NCI-H2107 (cell line): ENCODE data around the gene CD96.
"Not testable (repeated sequence)": the region's sequence is repeated elsewhere in the genome, so short reads cannot be mapped to it uniquely, and the experiment has no call there.

Experiments
- DNase-seq: peaks from one replicate; lab custom pipeline; 2025; lab: John Stamatoyannopoulos, UW

Gene CD96

GRCh38 chr3:111627092-111627491, 85.1 kb downstream of the CD96 start:
- DNase-seq, result no peak

GRCh38 chr3:111629018-111629417, 87.0 kb downstream of the CD96 start:
- DNase-seq, result not testable (repeated sequence)

GRCh38 chr3:111630638-111631037, 88.6 kb downstream of the CD96 start:
- DNase-seq, result not testable (repeated sequence)

GRCh38 chr3:111635403-111635802, 93.4 kb downstream of the CD96 start:
- no peak for DNase-seq

- no peak for DNase-seq
Observed at GRCh38 chr3:111636366-111636885, 94.4 kb downstream of the CD96 start.

- DNase-seq, result no peak
Observed at GRCh38 chr3:111639316-111639715, 97.3 kb downstream of the CD96 start.

GRCh38 chr3:111648991-111649579, 107.1 kb downstream of the CD96 start:
- no peak for DNase-seq

GRCh38 chr3:111650378-111651275, 108.6 kb downstream of the CD96 start:
- no peak for DNase-seq

- DNase-seq, result no peak
Observed at GRCh38 chr3:111652492-111653180, 110.6 kb downstream of the CD96 start.

- DNase-seq, result no peak
Observed at GRCh38 chr3:111653766-111654165, 111.8 kb downstream of the CD96 start.

GRCh38 chr3:111662012-111662411, 120.0 kb downstream of the CD96 start:
- no peak for DNase-seq

- no peak for DNase-seq
Observed at GRCh38 chr3:111662907-111663306, 120.9 kb downstream of the CD96 start.

GRCh38 chr3:111666041-111666735, 124.2 kb downstream of the CD96 start:
- DNase-seq, result no peak

- DNase-seq, result no peak
Observed at GRCh38 chr3:111667170-111667569, 125.2 kb downstream of the CD96 start.

- DNase-seq, result no peak
Observed at GRCh38 chr3:111667621-111668239, 125.7 kb downstream of the CD96 start.

GRCh38 chr3:111668326-111668725, 126.3 kb downstream of the CD96 start:
- no peak for DNase-seq

- no peak for DNase-seq
Observed at GRCh38 chr3:111668888-111669488, 127.0 kb downstream of the CD96 start.

- DNase-seq, result no peak
Observed at GRCh38 chr3:111669926-111670630, 128.1 kb downstream of the CD96 start.

- not testable (repeated sequence) for DNase-seq
Observed at GRCh38 chr3:111672461-111672860, 130.5 kb downstream of the CD96 start.

- no peak for DNase-seq
Observed at GRCh38 chr3:111675846-111676210, 133.8 kb downstream of the CD96 start.
